ENCODE measurements around the gene ADAT3. TPM values are rescaled to one million over a fixed set of nuclear protein-coding genes. Genes with fewer than 3 reads are reported as not detected.
A peak's percentile ranks its signal among the peaks of the same experiment; 100 is the strongest.
"Not testable (repeated sequence)": the region's sequence is repeated elsewhere in the genome, so short reads cannot be mapped to it uniquely, and the experiment has no call there.

ADAT3 gene
- total and polyA plus RNA-seq, 4 donors: 1.3 to 3.3 (median 2.1) TPM

GRCh38 chr19:1880611-1881392, 24.4 kb upstream of the ADAT3 start:
- TF ChIP-seq CTCF (IDR thresholded peaks at IDR 0.05; ENCODE audit: low read depth, low read length, missing input control) (no peak), SP1 (IDR thresholded peaks at IDR 0.05) (no peak), YY1 (IDR thresholded peaks at IDR 0.05) (no peak), RAD21 (IDR thresholded peaks at IDR 0.05) (no peak), REST (IDR thresholded peaks at IDR 0.05) (no peak), HNF4G (IDR thresholded peaks at IDR 0.05) (no peak), HNF4A (conservative IDR thresholded peaks at IDR 0.05) (no peak), FOXA1 (IDR thresholded peaks at IDR 0.05) (no peak), MAX (IDR thresholded peaks at IDR 0.05) (no peak), JUND (IDR thresholded peaks at IDR 0.05) (no peak), RXRA (IDR thresholded peaks at IDR 0.05) (no peak), FOXA2 (IDR thresholded peaks at IDR 0.05) (no peak), NR2F2 (IDR thresholded peaks at IDR 0.05) (no peak), ATF3 (IDR thresholded peaks at IDR 0.05) (no peak), EGR1 (IDR thresholded peaks at IDR 0.05; ENCODE audit: low read depth in 2 of 2) (no peak), ZBTB33 (IDR thresholded peaks at IDR 0.05) (no peak), GABPA (IDR thresholded peaks at IDR 0.05 in 1 of 2, conservative IDR thresholded peaks at IDR 0.05 in 1 of 2) (no peak), TAF1 (conservative IDR thresholded peaks at IDR 0.05) (no peak)
- no peak overlapping the region for H3K9ac ChIP-seq (ENCODE audit: low read depth in 1 of 2, low read length in 2 of 2)
- H3K4me1 ChIP-seq (ENCODE audit: control insufficient read depth in 4 of 4, insufficient read depth in 4 of 4, low read length in 3 of 4): peaks cover 7 to 41% (median 27%) of the 10 kb centered on the region in 4 donors
- no peak overlapping the region for H3K27ac ChIP-seq (ENCODE audit: low read depth in 1 of 2, low read length in 2 of 2)
- H3K36me3 ChIP-seq (ENCODE audit: control insufficient read depth in 4 of 4, insufficient read depth in 3 of 4, low read depth in 1 of 4, low read length in 3 of 4): peaks cover 0 to 4% (median 2%) of the 10 kb centered on the region in 4 donors
- no peak overlapping the region for H3K4me3 ChIP-seq (ENCODE audit: low read depth in 1 of 3, low read length in 3 of 3)
- no peaks in the 10 kb centered on the region for H3K9me3 ChIP-seq (ENCODE audit: control insufficient read depth in 4 of 4, low read length in 3 of 4)
- H3K27me3 ChIP-seq (ENCODE audit: control insufficient read depth in 4 of 4, insufficient read depth in 4 of 4, low read length in 3 of 4): no peaks in the 10 kb centered on the region
- WGBS: 90% methylated on average over 35 of the region's 35 CpGs
- DNase-seq (ENCODE audit: low spot score): no peak

GRCh38 chr19:1881393-1882088, 23.7 kb upstream of the ADAT3 start:
- H3K9ac ChIP-seq (ENCODE audit: low read depth in 1 of 2, low read length in 2 of 2); H3K36me3 ChIP-seq (ENCODE audit: control insufficient read depth in 4 of 4, insufficient read depth in 3 of 4, low read depth in 1 of 4, low read length in 3 of 4); DNase-seq (ENCODE audit: low spot score); H3K9me3 ChIP-seq (ENCODE audit: control insufficient read depth in 4 of 4, low read length in 3 of 4); H3K27me3 ChIP-seq (ENCODE audit: control insufficient read depth in 4 of 4, insufficient read depth in 4 of 4, low read length in 3 of 4): not testable (repeated sequence)
- Histone ChIP-seq H3K4me1 (ENCODE audit: control insufficient read depth in 4 of 4, insufficient read depth in 4 of 4, low read length in 3 of 4) (peaks cover 5 to 36% (median 25%) of the 10 kb centered on the region in 4 donors), H3K4me3 (ENCODE audit: low read depth in 1 of 3, low read length in 3 of 3) (peak overlapping the region in 1 of 3 donors; percentile 6), H3K27ac (ENCODE audit: low read depth in 1 of 2, low read length in 2 of 2) (peak overlapping the region; percentile 6 to 50)
- 80% methylated on average over 44 of the region's 44 CpGs for WGBS
